Measurements from ENCODE around the gene CFAP61. TPM values are rescaled to one million over a fixed set of nuclear protein-coding genes. Genes with fewer than 3 reads are reported as not detected.

Gene CFAP61
- total and polyA plus RNA-seq, 10 donors = 0.06 to 0.17 TPM; not detected in 8

DNA sequence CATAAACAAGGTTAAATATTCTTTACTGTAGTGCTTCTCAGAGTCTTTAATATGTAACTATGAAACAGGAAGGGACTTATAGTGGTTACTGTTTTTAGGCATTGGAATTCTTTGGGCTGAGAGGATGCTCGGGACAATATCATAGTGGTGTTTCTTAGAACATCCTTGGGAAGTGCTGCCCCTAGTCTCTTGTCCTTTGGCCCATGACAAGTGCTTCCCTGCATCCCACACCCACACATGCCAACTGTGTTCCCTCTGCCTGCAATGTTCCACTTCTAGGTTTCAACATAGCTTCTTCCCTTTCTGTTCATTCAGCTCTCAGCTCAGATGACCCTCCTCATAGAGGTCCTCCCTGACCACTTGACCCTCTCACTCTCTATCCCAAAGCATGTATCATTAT is 37.6 kb downstream of the CFAP61 start:
- WGBS, 5 donors = 42 to 60% (median 44%) methylated on average over 1 of the region's 1 CpG
- no peak for DNase-seq
- Histone ChIP-seq H3K9me3 (no peaks in the 10 kb centered on the region), H3K27ac (no peak overlapping the region), H3K4me3 (no peak overlapping the region), H3K27me3 (replicated peaks in 1 of 7) (peaks cover 0 to 5% (median 0%) of the 10 kb centered on the region in 7 donors), H3K36me3 (no peaks in the 10 kb centered on the region), H3K4me1 (no peaks in the 10 kb centered on the region)
- intact Hi-C loops (cut with DNase I; ENCODE audit: low total_unique reads) = no loop called here
- TF ChIP-seq POLR2AphosphoS5 (IDR thresholded peaks at IDR 0.05) (no peak), POLR2A (IDR thresholded peaks at IDR 0.05) (no peak)
- TF ChIP-seq, protein P1, sequence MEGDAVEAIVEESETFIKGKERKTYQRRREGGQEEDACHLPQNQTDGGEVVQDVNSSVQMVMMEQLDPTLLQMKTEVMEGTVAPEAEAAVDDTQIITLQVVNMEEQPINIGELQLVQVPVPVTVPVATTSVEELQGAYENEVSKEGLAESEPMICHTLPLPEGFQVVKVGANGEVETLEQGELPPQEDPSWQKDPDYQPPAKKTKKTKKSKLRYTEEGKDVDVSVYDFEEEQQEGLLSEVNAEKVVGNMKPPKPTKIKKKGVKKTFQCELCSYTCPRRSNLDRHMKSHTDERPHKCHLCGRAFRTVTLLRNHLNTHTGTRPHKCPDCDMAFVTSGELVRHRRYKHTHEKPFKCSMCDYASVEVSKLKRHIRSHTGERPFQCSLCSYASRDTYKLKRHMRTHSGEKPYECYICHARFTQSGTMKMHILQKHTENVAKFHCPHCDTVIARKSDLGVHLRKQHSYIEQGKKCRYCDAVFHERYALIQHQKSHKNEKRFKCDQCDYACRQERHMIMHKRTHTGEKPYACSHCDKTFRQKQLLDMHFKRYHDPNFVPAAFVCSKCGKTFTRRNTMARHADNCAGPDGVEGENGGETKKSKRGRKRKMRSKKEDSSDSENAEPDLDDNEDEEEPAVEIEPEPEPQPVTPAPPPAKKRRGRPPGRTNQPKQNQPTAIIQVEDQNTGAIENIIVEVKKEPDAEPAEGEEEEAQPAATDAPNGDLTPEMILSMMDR (IDR thresholded peaks at IDR 0.05 in 8 of 11, conservative IDR thresholded peaks at IDR 0.05 in 3 of 11) = no peak

DNA sequence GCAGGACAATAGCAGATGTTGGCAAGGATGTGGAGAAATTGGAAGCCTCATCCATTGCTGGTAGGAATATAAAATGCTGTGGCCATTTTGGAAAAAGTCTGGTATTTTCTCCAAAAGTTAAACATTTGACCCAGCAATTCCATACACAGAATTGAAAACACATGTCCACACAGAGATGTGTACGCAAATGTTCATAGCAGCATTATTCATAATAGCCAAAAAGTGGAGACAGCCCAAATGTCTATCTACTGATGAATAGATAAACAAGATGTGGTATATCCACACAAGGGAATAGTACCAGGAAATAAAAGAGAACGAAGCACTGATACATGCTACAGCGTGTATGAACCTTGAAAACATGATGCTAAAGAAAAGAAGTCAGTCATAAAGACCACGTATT is 40.5 kb downstream of the CFAP61 start:
- 72 to 89% (median 85%) methylated on average over 4 of the region's 4 CpGs for WGBS, 5 donors
- Histone ChIP-seq H3K9me3 (no peaks in the 10 kb centered on the region), H3K36me3 (no peaks in the 10 kb centered on the region), H3K4me1 (no peaks in the 10 kb centered on the region), H3K27ac (no peak overlapping the region), H3K4me3 (no peak overlapping the region), H3K27me3 (replicated peaks in 1 of 7) (peaks cover 0 to 16% (median 0%) of the 10 kb centered on the region in 7 donors)
- TF ChIP-seq, protein P1 (IDR thresholded peaks at IDR 0.05 in 8 of 11, conservative IDR thresholded peaks at IDR 0.05 in 3 of 11) = no peak
- TF ChIP-seq POLR2A (IDR thresholded peaks at IDR 0.05) (no peak), POLR2AphosphoS5 (IDR thresholded peaks at IDR 0.05) (no peak)
- DNase-seq = no peak
- intact Hi-C loops (cut with DNase I; ENCODE audit: low total_unique reads) = no loop called here

DNA sequence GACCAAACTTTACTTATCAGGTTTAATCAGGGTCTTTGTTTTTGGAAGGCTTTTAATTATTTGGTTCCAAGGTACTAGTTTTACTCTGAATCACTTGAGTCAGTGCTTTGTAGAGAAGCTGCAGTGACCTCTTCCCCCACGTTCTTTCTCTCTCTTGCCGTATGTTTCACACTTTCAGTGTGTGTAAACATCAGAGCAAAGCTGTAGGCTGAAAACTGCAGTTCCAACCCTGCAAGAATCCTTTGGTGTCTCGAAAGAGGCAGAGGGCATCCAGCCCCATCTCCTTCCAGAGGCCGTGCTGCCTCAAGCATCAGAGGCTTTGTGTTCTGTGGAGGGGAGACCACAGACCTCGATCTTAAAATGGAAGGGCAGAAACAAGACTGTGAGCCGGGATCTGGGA is 42.1 kb downstream of the CFAP61 start:
- 49 to 80% (median 71%) methylated on average over 6 of the region's 6 CpGs for WGBS, 5 donors
- no peaks in the 10 kb centered on the region for H3K4me1 ChIP-seq
- no peaks in the 10 kb centered on the region for H3K9me3 ChIP-seq
- TF ChIP-seq POLR2AphosphoS5 (IDR thresholded peaks at IDR 0.05) = no peak
- TF ChIP-seq, protein P1 (IDR thresholded peaks at IDR 0.05 in 8 of 11, conservative IDR thresholded peaks at IDR 0.05 in 3 of 11) = no peak
- TF ChIP-seq POLR2A (IDR thresholded peaks at IDR 0.05) = no peak
- no peaks in the 10 kb centered on the region for H3K36me3 ChIP-seq
- H3K4me3 ChIP-seq = no peak overlapping the region
- no peak overlapping the region for H3K27ac ChIP-seq
- intact Hi-C loops (cut with DNase I; ENCODE audit: low total_unique reads) = no loop called here
- peaks cover 0 to 11% (median 0%) of the 10 kb centered on the region in 7 donors for H3K27me3 ChIP-seq (replicated peaks in 1 of 7)
- no peak for DNase-seq

DNA sequence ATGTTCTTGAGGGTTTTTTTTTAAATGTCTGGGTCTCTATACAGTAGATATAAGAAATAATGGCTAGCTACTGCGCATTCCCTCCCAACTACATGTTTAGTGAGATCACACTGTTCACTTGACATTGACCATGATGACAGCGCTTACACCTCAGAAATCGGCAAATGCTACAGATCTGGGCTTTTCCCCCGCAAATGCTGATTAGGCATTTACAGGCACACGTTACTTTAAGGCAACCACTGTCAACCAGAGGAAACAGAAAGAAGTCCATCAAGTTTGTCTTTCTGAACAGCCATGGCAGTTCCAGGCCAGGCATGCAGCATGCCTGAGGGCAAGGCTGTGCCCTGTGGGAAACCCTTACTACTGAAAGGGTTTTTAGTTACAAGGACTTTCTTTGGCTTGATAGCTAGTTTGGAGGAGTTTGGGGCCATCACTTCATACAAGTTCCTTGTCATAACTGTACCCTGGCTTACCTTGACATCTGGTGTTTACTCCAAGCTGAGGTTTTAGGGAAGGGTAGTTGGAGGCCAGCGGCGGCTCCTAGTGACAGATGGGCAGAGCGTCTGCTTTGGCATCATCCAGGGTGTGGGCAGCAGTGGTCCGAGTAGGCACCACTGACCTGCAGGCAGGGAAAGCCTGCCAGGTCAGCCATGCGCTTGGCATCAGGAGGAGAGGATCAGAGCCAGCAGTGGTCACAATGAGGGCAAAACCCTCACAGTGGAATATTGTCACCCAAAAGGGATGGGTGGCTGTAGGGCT is 43.0 kb downstream of the CFAP61 start:
- 86 to 94% (median 92%) methylated on average over 10 of the region's 10 CpGs for WGBS, 5 donors
- H3K27me3 ChIP-seq (replicated peaks in 1 of 7) = peaks cover 0 to 11% (median 0%) of the 10 kb centered on the region in 7 donors
- no peaks in the 10 kb centered on the region for H3K9me3 ChIP-seq
- no peaks in the 10 kb centered on the region for H3K36me3 ChIP-seq
- H3K4me3 ChIP-seq = no peak overlapping the region
- DNase-seq = no peak
- intact Hi-C loops (cut with DNase I; ENCODE audit: low total_unique reads) = loop anchor here (5.0 kb wide), 1 partner anchor 472 kb away; no protein-coding TSS in a partner anchor
- H3K27ac ChIP-seq = no peak overlapping the region
- no peaks in the 10 kb centered on the region for H3K4me1 ChIP-seq
- no peak for TF ChIP-seq POLR2A (IDR thresholded peaks at IDR 0.05)
- TF ChIP-seq POLR2AphosphoS5 (IDR thresholded peaks at IDR 0.05) = no peak
- TF ChIP-seq, protein P1 (IDR thresholded peaks at IDR 0.05 in 8 of 11, conservative IDR thresholded peaks at IDR 0.05 in 3 of 11) = no peak
